ENCODE data around the gene IPPK.
"Not testable (repeated sequence)": the region's sequence is repeated elsewhere in the genome, so short reads cannot be mapped to it uniquely, and the experiment has no call there.

The IPPK gene

GRCh38 chr9:92590377-92590776, 79.6 kb downstream of the IPPK start:
- TF ChIP-seq, protein P1, sequence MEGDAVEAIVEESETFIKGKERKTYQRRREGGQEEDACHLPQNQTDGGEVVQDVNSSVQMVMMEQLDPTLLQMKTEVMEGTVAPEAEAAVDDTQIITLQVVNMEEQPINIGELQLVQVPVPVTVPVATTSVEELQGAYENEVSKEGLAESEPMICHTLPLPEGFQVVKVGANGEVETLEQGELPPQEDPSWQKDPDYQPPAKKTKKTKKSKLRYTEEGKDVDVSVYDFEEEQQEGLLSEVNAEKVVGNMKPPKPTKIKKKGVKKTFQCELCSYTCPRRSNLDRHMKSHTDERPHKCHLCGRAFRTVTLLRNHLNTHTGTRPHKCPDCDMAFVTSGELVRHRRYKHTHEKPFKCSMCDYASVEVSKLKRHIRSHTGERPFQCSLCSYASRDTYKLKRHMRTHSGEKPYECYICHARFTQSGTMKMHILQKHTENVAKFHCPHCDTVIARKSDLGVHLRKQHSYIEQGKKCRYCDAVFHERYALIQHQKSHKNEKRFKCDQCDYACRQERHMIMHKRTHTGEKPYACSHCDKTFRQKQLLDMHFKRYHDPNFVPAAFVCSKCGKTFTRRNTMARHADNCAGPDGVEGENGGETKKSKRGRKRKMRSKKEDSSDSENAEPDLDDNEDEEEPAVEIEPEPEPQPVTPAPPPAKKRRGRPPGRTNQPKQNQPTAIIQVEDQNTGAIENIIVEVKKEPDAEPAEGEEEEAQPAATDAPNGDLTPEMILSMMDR (IDR thresholded peaks at IDR 0.05; ENCODE audit: insufficient read depth, low read length, missing control alignments), result no peak
- CTCF ChIA-PET, result interaction anchor here (1.3 to 2.1 kb wide), 3 partner anchors 11 to 263 kb away, joined by 3 to 5 read pairs (median 4); no protein-coding TSS in a partner anchor
- POLR2A ChIA-PET, result no interaction called here
- no peak overlapping the region for H3K4me3 ChIP-seq (ENCODE audit: low read depth, low read length)
- DNase-seq (ENCODE audit: low read depth, low spot score), result no peak

DNA sequence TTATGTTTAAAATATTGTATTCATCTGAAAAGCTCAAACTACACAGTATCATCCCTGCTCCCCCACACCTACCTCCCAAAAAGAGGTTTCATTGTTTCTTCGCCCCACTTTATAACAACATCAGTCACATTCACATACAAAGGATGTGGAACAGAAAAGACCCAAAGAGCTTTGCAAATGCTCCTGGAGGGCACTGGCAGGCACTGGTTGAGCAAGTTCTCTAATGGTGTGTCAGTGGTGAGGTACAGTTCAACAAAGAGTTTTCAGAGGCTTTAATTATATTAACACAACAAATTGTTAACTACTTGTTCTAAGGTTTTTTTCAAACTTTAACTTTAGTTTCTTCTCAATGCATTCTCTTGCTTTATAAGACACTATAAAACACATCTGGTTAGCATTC, 80.0 kb downstream of the IPPK start:
- DNase-seq (ENCODE audit: low read depth, low spot score), result no peak
- ChIA-PET CTCF (interaction anchor here (1.0 to 2.1 kb wide), 4 partner anchors 10 to 262 kb away, joined by 3 to 5 read pairs (median 4); no protein-coding TSS in a partner anchor), POLR2A (no interaction called here)
- H3K4me3 ChIP-seq (ENCODE audit: low read depth, low read length), result no peak overlapping the region
- TF ChIP-seq, protein P1 (IDR thresholded peaks at IDR 0.05; ENCODE audit: insufficient read depth, low read length, missing control alignments), result no peak

DNA sequence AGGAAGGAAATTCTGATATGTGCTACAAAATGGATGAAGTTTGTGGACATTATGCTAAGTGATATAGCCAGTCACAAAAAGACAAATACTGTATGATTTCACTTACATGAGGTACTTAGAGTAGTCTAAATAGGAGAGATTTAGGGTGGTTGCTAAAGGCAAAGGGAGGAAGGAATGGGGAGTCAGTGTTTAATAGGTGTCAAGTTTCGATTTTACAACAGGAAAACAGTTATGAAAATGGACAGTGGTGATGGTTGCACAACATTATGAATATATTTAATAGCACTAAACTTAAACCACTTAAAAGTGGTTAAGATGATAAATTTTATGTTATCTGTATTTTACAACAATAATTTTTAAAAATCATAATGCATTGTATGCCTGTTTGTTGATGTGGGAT, 93.8 kb downstream of the IPPK start:
- CTCF ChIA-PET, result no interaction called here
- H3K4me3 ChIP-seq (ENCODE audit: low read depth, low read length), result no peak overlapping the region
- TF ChIP-seq, protein P1 (IDR thresholded peaks at IDR 0.05; ENCODE audit: insufficient read depth, low read length, missing control alignments), result no peak
- DNase-seq (ENCODE audit: low read depth, low spot score), result no peak
- POLR2A ChIA-PET, result no interaction called here

- DNase-seq (ENCODE audit: low read depth, low spot score); POLR2A ChIA-PET; H3K4me3 ChIP-seq (ENCODE audit: low read depth, low read length); CTCF ChIA-PET: not testable (repeated sequence)
Measured at GRCh38 chr9:92573612-92574011, 96.3 kb downstream of the IPPK start.

GRCh38 chr9:92571871-92572270, 98.1 kb downstream of the IPPK start:
- DNase-seq (ENCODE audit: low read depth, low spot score); POLR2A ChIA-PET; CTCF ChIA-PET; H3K4me3 ChIP-seq (ENCODE audit: low read depth, low read length): not testable (repeated sequence)

GRCh38 chr9:92564982-92565381, 104.9 kb downstream of the IPPK start:
- TF ChIP-seq, protein P1 (IDR thresholded peaks at IDR 0.05; ENCODE audit: insufficient read depth, low read length, missing control alignments), result no peak
- ChIA-PET CTCF (interaction anchor here (1.2 kb wide), 1 partner anchor 10 kb away, joined by 3 read pairs; no protein-coding TSS in a partner anchor), POLR2A (no interaction called here)
- no peak for DNase-seq (ENCODE audit: low read depth, low spot score)
- H3K4me3 ChIP-seq (ENCODE audit: low read depth, low read length), result no peak overlapping the region

DNA sequence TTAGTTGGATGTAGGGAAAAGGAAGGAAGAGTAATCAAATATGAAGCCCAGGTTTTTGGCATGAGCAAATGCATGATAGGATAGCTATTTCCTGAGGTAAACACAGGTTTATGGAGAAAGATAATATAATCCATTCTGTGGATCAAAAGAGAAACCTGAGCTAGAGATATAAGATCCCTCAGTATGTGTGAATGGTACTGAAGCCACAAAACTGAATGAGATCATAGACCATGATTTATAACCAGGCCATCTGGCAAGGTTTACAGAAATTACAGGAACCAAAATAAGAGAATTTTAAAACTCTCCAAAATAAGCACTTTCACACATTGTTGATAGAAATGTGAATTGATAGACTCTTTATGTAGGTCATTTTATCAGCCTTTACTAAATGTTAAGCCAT, 105.4 kb downstream of the IPPK start:
- no peak for DNase-seq (ENCODE audit: low read depth, low spot score)
- CTCF ChIA-PET, result interaction anchor here (1.2 kb wide), 1 partner anchor 10 kb away, joined by 3 read pairs; no protein-coding TSS in a partner anchor
- TF ChIP-seq, protein P1 (IDR thresholded peaks at IDR 0.05; ENCODE audit: insufficient read depth, low read length, missing control alignments), result no peak
- no peak overlapping the region for H3K4me3 ChIP-seq (ENCODE audit: low read depth, low read length)
- POLR2A ChIA-PET, result no interaction called here
